IPS DF 4.7 (cell line): ENCODE results near the gene MYO1D.
"Not testable (repeated sequence)": the region's sequence is repeated elsewhere in the genome, so short reads cannot be mapped to it uniquely, and the experiment has no call there.

Experiments used
- DNase-seq: peaks from one replicate; pipeline ENCODE4 v3.0.0-alpha.2; 2013; ENCODE audit warnings: low spot score; ENCODE audit errors: extremely low read depth

MYO1D gene

GRCh38 chr17:32733401-32733800 lies 143.5 kb downstream of the MYO1D start:
- no peak for DNase-seq

- DNase-seq, result no peak
Measured at GRCh38 chr17:32732900-32733299, 144.0 kb downstream of the MYO1D start.

GRCh38 chr17:32732296-32732642 lies 144.7 kb downstream of the MYO1D start:
- no peak for DNase-seq

GRCh38 chr17:32731556-32732295 lies 145.2 kb downstream of the MYO1D start:
- DNase-seq, result no peak

- no peak for DNase-seq
Measured at GRCh38 chr17:32727681-32728080, 149.2 kb downstream of the MYO1D start.

GRCh38 chr17:32725697-32726096 lies 151.2 kb downstream of the MYO1D start:
- no peak for DNase-seq

DNA sequence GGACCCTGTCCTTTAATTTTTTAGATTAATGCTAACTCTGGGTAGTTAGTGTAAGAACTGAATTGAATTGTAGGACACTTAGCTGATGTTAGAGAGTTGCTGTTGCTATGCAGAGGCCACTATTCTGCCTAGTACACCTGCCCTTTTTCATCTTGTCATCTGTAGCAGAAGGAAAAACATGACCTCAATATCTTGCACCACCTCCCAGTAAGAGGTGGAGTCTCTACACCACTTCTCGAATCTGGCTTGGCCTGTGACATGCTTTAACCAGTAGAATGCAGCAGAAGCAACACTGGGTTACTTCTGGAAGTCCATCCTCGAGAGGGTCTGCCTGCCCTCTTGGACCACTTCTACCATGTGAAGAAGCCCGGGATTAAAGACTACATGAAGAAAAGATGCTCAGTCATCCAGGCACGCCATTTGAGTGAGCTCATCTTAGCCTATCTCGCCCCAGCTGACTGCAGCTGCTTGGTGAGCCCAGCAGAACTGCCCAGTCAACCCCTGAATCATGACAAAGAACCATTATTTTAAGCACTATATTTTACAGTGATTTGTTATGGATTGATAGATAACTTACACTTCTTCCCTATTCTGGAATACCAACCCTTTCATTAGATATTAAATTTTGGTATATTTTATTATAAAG lies 153.5 kb downstream of the MYO1D start:
- DNase-seq, result no peak

DNA sequence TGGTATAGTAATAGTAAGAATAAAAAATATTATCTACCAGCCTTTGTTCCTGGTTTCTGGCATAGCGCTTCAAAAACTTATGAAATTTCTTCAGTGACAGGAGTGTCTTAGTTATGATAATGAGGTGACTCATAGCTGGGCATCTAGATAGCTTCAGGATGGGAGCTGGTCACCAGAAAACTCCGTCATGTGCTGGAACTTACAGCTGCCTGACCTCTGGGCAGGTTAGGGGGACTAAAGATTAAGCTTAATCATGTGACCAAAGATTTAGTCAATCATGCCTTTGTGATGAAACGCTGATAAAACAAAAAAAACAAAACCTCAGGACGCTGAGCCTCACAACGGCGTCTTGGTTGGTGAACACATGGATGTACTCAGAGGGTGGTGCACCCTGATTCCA lies 154.2 kb downstream of the MYO1D start:
- no peak for DNase-seq

- DNase-seq, result no peak
Measured at GRCh38 chr17:32720671-32721070, 156.3 kb downstream of the MYO1D start.

DNA sequence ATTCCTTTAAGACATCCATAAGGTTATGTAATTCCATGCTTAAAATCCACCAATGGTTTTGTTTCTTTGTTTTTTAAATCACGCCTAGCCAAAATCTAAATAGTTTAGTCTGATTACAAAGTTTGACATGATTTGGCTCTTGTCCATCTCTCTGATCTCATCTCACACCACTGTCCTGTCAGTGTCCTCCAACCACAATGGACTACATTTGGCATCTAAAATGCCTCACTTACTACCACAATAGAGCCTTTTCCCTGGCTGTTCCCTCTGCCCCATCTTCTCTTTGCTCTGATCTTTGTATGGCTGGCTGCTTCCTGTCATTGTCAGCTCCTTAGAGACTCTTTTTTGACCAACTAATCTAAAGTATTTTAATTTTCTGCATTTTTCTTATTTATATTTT lies 157.2 kb downstream of the MYO1D start:
- no peak for DNase-seq

GRCh38 chr17:32714922-32715321 lies 162.0 kb downstream of the MYO1D start:
- DNase-seq, result not testable (repeated sequence)

- DNase-seq, result not testable (repeated sequence)
Measured at GRCh38 chr17:32714206-32714605, 162.7 kb downstream of the MYO1D start.

DNA sequence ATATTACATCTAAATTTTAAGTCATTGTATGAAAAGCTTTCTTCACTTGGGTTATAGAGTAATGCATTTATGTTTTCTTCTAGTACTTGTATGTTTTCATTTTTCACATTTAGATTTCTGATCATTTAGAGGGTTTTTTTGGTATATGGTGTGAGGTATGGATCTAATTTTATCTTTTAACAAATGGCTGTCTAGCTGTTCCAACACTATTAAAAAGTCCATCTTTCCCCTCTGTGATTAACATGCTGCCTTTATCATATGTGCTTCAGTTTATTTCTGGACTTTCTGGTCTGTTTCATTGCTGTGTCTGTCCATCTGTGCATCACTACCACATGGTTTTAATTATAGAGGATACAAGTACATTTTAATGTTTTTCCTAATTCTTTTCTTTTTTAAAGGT lies 163.8 kb downstream of the MYO1D start:
- DNase-seq, result no peak

DNA sequence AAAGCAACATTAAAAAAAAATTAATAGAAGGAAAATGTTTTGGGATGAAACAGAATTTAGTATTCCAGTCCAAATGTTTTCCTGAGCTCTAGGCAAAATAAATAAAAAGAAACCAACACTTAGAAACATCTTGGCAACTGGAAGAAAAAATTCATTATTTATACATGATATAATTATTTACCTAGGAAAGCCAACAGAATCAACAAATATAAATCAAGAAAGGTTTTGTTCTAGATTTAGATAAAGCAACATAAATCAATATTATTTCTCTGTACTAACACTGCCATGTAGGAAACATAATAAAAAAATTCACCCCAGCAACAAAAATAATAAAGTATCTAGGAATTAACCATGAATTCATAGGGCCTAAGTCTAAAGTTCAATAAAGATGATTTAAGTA lies 167.4 kb downstream of the MYO1D start:
- no peak for DNase-seq

DNA sequence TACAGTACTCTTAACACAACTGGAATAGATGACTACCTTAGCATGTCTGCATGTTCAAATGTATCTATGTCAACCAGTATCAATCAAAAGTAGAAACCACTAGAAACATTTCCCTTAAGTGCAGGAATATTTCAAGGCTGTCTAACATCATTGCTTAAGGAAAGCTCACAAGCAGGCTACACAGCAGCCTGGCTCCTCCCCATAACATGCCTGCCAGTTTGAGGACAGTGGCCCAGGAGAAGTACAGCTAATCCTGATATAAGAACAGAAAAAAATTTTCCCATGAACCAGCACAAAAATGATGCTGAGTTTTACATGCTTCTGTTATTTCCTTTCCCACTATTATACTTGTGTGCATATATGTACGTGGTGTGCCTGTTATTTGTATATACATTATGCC lies 175.1 kb downstream of the MYO1D start:
- no peak for DNase-seq

- no peak for DNase-seq
Measured at GRCh38 chr17:32699247-32699646, 177.7 kb downstream of the MYO1D start.

- no peak for DNase-seq
Measured at GRCh38 chr17:32697728-32698625, 178.9 kb downstream of the MYO1D start.

DNA sequence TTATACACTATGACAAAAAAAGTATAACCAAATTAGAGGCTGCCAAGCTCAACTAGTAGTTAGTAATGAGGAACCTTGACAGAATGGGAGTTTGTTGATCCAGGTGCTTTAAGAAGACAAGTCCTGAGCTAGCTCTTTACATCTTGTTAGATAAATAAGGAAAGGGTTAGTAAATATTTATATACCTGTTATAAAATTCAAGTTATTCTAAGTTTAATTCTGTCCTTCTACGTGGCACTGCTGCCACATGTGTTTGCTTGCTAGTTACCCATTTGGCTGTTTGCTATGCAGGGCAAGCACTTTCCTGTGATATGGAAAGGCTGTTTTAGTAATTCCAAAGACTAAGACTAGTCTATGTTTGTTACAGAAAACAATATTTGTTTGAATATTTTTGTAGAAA lies 180.5 kb downstream of the MYO1D start:
- DNase-seq, result no peak

DNA sequence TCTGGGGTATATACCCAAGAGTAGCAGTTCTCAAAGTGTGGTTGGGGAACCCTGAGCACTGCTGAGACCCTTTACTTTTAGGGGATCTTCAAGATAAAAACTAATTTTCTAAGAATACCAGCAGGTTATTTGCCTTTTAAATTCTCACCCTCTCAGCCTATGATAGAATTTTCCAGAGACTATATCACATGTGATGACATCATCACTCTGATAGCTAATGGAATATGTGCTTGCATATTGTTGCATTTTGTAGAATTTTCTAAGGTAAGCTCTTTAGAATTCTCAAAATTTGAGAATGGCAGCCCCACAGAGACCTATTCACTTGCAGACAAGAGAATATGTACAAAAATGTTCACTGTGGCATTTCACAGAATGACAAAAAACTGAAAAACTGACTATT lies 181.1 kb downstream of the MYO1D start:
- no peak for DNase-seq

DNA sequence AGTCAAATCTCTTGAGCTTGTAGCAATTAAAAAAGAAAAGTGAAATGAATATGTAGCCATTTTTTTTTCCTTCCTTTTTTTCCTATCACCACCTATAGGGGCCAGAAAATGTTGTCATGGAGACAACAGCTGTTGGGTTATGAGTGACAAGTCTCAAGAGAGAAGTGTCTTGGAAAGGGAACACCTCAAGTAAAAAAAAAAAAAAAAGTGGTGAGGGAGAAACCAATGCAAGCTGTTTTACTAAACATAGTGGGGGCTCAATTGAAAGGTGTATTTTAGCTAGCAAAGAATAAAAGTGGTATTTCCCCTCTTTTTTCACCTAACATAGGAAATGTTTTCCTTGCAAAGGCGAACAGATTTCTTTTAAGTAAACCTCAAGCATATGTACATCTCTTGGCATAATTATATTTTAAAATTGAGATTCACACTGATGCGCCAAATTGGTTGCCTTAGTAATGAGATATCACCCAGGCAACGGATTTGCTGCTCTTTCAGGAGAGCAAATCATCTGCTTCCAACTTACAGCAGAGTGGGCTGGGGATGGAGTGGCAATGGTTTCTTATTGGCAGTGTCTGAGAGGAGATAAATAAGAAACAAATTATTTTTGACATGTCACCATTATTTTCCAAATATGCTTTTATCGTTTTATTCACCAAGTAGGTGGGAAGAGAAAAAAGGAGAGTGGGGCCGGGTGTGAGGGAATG lies 183.6 kb downstream of the MYO1D start:
- no peak for DNase-seq

- no peak for DNase-seq
Measured at GRCh38 chr17:32692179-32692578, 184.7 kb downstream of the MYO1D start.

GRCh38 chr17:32689348-32689747 lies 187.6 kb downstream of the MYO1D start:
- no peak for DNase-seq
